Esophagus muscularis mucosa (tissue), 4 donors: ENCODE results near the gene GPRIN1. TPM values are rescaled to one million over a fixed set of nuclear protein-coding genes. Genes with fewer than 3 reads are reported as not detected.

Experiments
- DNase-seq: peaks from one replicate; pipeline ENCODE4 v3.0.0-alpha.2; 2017; ENCODE audit errors: extremely low spot score
- H3K27ac ChIP-seq, 4 donors: fragments of 200-600 bp; sonication (generic); replicated peaks in 1 of 4; 1 replicate in 3 of 4; 2 replicates in 1 of 4; pipeline ENCODE4 v1.5.1; 2016 to 2019; ENCODE audit warnings: mild to moderate bottlenecking in 1 of 4
- H3K27me3 ChIP-seq, 4 donors: fragments of 200-600 bp; sonication (generic); one replicate each; pipeline versions ENCODE4 v1.5.1 to v1.6.0; 2016 to 2019
- H3K36me3 ChIP-seq, 4 donors: fragments of 200-600 bp; sonication (generic); one replicate each; pipeline ENCODE4 v1.5.1; 2016 to 2019
- H3K4me1 ChIP-seq, 4 donors: fragments of 200-600 bp; sonication (generic); one replicate each; pipeline ENCODE4 v1.5.1; 2016 to 2019
- H3K4me3 ChIP-seq, 4 donors: fragments of 200-600 bp; sonication (generic); 1 replicate in 2 of 4; 2 replicates in 2 of 4; pipeline ENCODE4 v1.5.1; 2016 to 2019; ENCODE audit warnings: mild to moderate bottlenecking in 4 of 4, moderate library complexity in 1 of 4
- H3K9me3 ChIP-seq, 4 donors: fragments of 200-600 bp; sonication (generic); 1 replicate in 3 of 4; 2 replicates in 1 of 4; pipeline ENCODE4 v1.5.1; 2016 to 2019
- EP300 ChIP-seq: sonication (generic); formaldehyde crosslinking; IDR thresholded peaks from one replicate; pipeline ENCODE4 v1.6.1; 2017; ENCODE audit warnings: antibody characterized with exemption
- POLR2A ChIP-seq: fragments of 450-650 bp; IDR thresholded peaks from one replicate; pipeline ENCODE4 v1.6.1; 2017; ENCODE audit warnings: antibody characterized with exemption, moderate library complexity, mild to moderate bottlenecking, low read depth
- POLR2AphosphoS5 ChIP-seq, 2 donors: sonication (generic); formaldehyde crosslinking; IDR thresholded peaks; one replicate each; pipeline ENCODE4 v1.6.1; 2017; ENCODE audit warnings: antibody characterized with exemption in 2 of 2
- WGBS: methylation state at CpG from one replicate; pipeline ENCODE4 v1.1.5; 2018; 5-methylcytosine and 5-hydroxymethylcytosine counted together
- intact Hi-C: fragments of 100-400 bp; cut with DNase I; formaldehyde crosslinking; loops from one replicate; pipeline ENCODE4 v1.15.1; 2023
- total RNA-seq, 4 donors: library from RNA; depleted of rRNA; stranded (reverse); fragments of >200 nt; gene quantifications; one replicate each; pipeline versions ENCODE4 v1.1.0 to v1.2.1, GENCODE V29; 2016
- TF ChIP-seq, protein P1 (sequence below), 3 experiments: fragments of 200-600 bp in 2 of 3; fragments of 450-650 bp in 1 of 3; sonication (generic) in 2 of 3; IDR thresholded peaks; one replicate each; pipeline ENCODE4 v1.5.1; 2017 to 2019; ENCODE audit warnings: antibody characterized with exemption in 3 of 3, mild to moderate bottlenecking in 2 of 3, moderate library complexity in 1 of 3

Gene GPRIN1
- total RNA-seq, 4 donors from 2014 or later: 0.42 to 1.0 (median 0.95) TPM

DNA sequence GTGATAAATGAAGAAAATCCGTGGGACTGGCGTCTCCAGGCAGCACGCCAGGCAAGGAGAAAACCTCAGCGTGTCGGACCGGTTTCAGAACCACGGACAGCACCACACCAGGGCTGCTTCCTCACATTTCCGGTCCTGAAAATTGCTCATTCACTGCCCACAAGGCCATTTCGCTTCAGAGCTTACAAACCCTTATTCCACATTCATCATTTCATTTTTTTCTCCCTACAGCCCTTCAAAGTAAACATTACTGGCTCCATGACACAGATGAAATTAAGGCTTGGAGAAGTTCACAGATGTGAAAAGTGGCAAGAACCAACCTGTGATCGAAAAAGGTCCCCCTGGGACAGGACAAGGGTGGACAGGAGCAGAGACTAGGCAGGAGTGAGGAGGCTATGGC, 1.5 kb upstream of the GPRIN1 start:
- peaks cover 0 to 64% (median 6%) of the 10 kb centered on the region in 4 donors for H3K27me3 ChIP-seq
- H3K4me3 ChIP-seq: no peak overlapping the region
- peaks cover 5 to 17% (median 16%) of the 10 kb centered on the region in 4 donors for H3K4me1 ChIP-seq
- no peak for TF ChIP-seq POLR2A
- no peak for TF ChIP-seq EP300
- TF ChIP-seq POLR2AphosphoS5 (IDR thresholded peaks at IDR 0.05): no peak
- TF ChIP-seq, protein P1, sequence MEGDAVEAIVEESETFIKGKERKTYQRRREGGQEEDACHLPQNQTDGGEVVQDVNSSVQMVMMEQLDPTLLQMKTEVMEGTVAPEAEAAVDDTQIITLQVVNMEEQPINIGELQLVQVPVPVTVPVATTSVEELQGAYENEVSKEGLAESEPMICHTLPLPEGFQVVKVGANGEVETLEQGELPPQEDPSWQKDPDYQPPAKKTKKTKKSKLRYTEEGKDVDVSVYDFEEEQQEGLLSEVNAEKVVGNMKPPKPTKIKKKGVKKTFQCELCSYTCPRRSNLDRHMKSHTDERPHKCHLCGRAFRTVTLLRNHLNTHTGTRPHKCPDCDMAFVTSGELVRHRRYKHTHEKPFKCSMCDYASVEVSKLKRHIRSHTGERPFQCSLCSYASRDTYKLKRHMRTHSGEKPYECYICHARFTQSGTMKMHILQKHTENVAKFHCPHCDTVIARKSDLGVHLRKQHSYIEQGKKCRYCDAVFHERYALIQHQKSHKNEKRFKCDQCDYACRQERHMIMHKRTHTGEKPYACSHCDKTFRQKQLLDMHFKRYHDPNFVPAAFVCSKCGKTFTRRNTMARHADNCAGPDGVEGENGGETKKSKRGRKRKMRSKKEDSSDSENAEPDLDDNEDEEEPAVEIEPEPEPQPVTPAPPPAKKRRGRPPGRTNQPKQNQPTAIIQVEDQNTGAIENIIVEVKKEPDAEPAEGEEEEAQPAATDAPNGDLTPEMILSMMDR (IDR thresholded peaks at IDR 0.05): no peak
- no peaks in the 10 kb centered on the region for H3K36me3 ChIP-seq
- no peak overlapping the region for H3K27ac ChIP-seq
- H3K9me3 ChIP-seq: no peaks in the 10 kb centered on the region
- no peak for DNase-seq
- intact Hi-C loops: no loop called here
- WGBS: 16% methylated on average over 10 of the region's 10 CpGs

DNA sequence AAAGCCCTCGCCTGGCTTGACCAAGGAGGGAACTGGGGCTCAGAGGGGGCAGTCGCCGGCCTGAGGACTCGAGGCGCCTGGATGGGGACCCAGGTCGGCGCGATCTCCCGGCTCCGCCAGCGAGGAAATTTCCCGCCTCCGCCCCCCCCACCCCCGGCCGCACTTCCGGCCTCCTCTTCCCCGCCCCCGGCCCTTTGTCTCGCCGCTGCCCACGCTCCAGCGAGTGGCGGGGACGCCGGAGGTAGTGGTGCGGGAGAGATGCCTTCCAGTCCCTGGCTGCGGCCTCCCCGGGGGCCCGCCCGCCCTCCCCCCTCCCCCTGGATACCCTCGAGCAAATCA, 448 bp upstream of the GPRIN1 start:
- Histone ChIP-seq H3K36me3 (no peaks in the 10 kb centered on the region), H3K4me3 (peak overlapping the region; percentile 61 to 70 (median 66)), H3K27me3 (peaks cover 0 to 54% (median 3%) of the 10 kb centered on the region in 4 donors), H3K4me1 (peaks cover 5 to 17% (median 16%) of the 10 kb centered on the region in 4 donors), H3K27ac (no peak overlapping the region), H3K9me3 (no peaks in the 10 kb centered on the region)
- intact Hi-C loops: no loop called here
- 0% methylated on average over 13 of the region's 31 CpGs for WGBS
- TF ChIP-seq POLR2AphosphoS5 (IDR thresholded peaks at IDR 0.05): no peak
- no peak for TF ChIP-seq POLR2A
- TF ChIP-seq EP300: no peak
- TF ChIP-seq, protein P1 (IDR thresholded peaks at IDR 0.05): no peak
- no peak for DNase-seq

DNA sequence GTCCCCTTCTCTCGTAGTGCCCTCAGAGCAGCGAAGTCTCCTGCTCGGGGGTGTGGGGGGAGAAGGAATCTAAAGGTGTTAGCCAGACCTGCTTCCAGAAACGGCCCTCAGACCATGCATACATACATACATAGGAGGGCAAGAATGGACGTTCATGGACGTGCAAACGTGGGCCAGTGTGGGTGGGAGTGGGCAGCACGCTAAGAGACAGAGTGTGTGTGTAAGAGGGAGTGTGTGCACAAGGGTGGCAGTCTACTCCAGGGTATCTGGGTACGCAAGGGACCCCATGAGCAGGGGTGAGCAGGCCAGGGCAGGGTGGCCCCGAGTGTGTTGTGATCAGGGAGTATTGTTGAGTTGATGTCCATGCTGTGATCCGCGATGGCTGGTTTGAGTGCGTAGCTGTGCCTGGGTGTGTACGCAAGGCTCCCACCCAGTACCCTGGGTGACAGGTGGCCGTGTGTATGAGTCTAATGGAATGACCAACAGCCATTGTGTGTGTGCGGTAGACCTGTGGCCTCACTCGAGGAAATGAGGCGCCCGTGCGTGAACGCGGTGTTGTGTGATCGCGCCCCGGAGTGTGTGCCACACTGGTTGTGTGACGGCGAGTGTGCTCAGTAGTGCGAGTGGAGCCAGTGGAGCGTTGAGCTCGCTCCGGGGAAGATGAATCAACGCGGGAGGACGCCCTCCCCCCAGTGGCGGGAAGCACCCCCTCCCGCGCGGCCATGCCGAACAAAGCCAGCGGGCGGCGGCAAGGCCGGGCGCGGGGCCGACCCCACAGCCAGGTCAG, 826 bp downstream of the GPRIN1 start:
- H3K27ac ChIP-seq: no peak overlapping the region
- no peak for TF ChIP-seq POLR2A
- TF ChIP-seq, protein P1 (IDR thresholded peaks at IDR 0.05): no peak
- TF ChIP-seq POLR2AphosphoS5 (IDR thresholded peaks at IDR 0.05): no peak
- TF ChIP-seq EP300: no peak
- 39% methylated on average over 37 of the region's 46 CpGs for WGBS
- H3K9me3 ChIP-seq: no peaks in the 10 kb centered on the region
- peaks cover 0 to 46% (median 3%) of the 10 kb centered on the region in 4 donors for H3K27me3 ChIP-seq
- peaks cover 5 to 17% (median 16%) of the 10 kb centered on the region in 4 donors for H3K4me1 ChIP-seq
- H3K4me3 ChIP-seq: peak overlapping the region; percentile 61 to 70 (median 66)
- no peaks in the 10 kb centered on the region for H3K36me3 ChIP-seq
- no peak for DNase-seq
- intact Hi-C loops: no loop called here

DNA sequence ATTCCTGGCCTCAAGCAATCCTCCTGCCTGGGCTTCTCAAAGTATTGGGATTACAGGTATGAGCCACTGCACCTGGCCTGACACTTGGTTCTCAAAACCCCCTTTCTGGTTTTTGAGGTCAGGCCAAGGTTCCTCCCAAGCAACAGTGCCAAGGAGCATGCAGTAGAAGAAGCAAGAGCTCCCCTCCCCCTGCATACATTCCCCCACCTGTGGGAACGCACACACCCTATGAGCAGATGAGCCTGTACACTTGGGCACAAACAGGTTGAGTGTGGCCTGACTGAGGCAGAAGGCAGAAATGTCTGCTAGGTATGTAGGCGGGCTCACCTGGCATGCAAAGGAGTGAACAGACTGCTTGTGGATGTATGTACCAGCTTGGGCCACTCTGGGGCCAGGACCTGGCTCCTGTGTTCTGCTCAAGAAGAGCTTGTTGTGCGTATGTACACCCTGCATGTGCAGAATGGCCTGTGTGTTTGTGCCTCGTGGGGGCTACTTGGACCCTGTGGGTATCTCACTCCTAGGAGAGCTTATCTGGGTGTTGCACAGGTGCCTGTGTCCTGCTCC, 1.7 kb downstream of the GPRIN1 start:
- intact Hi-C loops: no loop called here
- H3K4me1 ChIP-seq: peaks cover 5 to 17% (median 15%) of the 10 kb centered on the region in 4 donors
- H3K4me3 ChIP-seq: no peak overlapping the region
- peaks cover 0 to 42% (median under 1%) of the 10 kb centered on the region in 4 donors for H3K27me3 ChIP-seq
- H3K36me3 ChIP-seq: no peaks in the 10 kb centered on the region
- H3K9me3 ChIP-seq: no peaks in the 10 kb centered on the region
- WGBS: 93% methylated on average over 3 of the region's 4 CpGs
- DNase-seq: no peak
- TF ChIP-seq POLR2A: no peak
- no peak for TF ChIP-seq EP300
- no peak for TF ChIP-seq POLR2AphosphoS5 (IDR thresholded peaks at IDR 0.05)
- TF ChIP-seq, protein P1 (IDR thresholded peaks at IDR 0.05): no peak
- no peak overlapping the region for H3K27ac ChIP-seq
